ENCODE results near the gene ACP3. TPM values are rescaled to one million over a fixed set of nuclear protein-coding genes. Genes with fewer than 3 reads are reported as not detected.
"Not testable (repeated sequence)": the region's sequence is repeated elsewhere in the genome, so short reads cannot be mapped to it uniquely, and the experiment has no call there.

ACP3 gene
- total RNA-seq, 4 donors from 2014 or later: 22.1 to 83.6 (median 40.5) TPM

DNA sequence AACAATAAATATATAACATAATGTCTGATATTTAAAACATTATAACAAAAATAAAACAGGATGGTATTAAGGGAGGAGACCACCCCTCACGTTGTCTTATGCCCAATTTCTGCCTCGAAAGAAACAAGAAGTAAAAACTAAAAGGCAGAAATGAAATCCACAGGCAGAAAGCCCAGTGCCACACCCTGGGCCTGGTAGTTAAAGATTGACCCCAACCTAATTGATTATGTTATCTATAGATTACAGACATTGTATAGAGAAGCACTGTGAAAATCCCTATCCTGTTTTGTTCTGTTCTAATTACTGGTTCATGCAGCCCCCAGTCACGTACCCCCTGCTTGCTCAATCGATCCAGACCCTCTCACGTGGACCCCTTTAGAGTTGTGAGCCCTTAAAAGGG is 22.3 kb upstream of the ACP3 start:
- Histone ChIP-seq H3K27me3 (no peaks in the 10 kb centered on the region), H3K9me3 (no peaks in the 10 kb centered on the region), H3K4me3 (no peak overlapping the region), H3K27ac (no peak overlapping the region), H3K36me3 (no peaks in the 10 kb centered on the region), H3K4me1 (no peaks in the 10 kb centered on the region)
- WGBS, 2 donors: 61 to 71% methylated on average over 5 of the region's 5 CpGs
- intact Hi-C loops (cut with DNase I): no loop called here
- DNase-seq: no peak
- TF ChIP-seq, protein P1, sequence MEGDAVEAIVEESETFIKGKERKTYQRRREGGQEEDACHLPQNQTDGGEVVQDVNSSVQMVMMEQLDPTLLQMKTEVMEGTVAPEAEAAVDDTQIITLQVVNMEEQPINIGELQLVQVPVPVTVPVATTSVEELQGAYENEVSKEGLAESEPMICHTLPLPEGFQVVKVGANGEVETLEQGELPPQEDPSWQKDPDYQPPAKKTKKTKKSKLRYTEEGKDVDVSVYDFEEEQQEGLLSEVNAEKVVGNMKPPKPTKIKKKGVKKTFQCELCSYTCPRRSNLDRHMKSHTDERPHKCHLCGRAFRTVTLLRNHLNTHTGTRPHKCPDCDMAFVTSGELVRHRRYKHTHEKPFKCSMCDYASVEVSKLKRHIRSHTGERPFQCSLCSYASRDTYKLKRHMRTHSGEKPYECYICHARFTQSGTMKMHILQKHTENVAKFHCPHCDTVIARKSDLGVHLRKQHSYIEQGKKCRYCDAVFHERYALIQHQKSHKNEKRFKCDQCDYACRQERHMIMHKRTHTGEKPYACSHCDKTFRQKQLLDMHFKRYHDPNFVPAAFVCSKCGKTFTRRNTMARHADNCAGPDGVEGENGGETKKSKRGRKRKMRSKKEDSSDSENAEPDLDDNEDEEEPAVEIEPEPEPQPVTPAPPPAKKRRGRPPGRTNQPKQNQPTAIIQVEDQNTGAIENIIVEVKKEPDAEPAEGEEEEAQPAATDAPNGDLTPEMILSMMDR (IDR thresholded peaks at IDR 0.05): no peak
- no peak for TF ChIP-seq POLR2A (IDR thresholded peaks at IDR 0.05)

DNA sequence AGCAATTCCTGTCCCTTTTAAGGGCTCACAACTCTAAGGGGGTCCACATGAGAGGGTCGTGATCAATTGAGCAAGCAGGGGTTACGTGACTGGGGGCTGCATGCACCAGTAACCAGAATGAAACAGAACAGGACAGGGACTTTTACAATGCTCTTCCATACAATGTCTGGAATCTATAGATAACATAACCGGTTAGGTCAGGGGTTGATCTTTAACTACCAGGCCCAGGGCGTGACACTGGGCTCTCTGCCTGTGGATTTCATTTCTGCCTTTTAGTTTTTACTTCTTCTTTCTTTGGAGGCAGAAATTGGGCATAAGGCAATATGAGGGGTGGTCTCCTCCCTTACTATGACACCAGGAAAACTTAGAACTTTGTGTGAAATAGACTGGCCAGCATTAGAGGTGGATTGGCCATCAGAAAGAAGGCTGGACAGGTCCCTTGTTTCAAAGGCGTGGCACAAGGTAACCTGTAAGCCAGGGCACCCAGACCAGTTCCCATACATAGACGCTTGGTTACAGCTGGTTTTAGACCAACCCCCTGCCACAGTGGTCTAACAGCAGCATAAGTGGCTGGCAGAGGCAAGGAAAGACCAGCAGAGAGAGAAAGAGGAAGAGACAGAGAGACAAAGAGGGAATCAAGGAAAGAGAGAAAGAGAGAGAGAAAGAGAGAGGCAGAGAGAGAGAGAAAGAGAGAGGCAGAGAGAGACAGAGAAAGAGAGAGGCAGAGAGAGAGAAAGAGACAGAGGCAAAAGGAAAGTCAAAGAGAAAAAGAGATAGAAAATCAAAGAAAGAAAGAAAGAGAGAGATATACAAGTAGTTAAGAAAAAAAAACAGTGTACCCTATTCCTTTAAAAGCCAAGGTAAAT is 13.6 kb upstream of the ACP3 start:
- H3K4me3 ChIP-seq; H3K36me3 ChIP-seq; H3K27me3 ChIP-seq; H3K4me1 ChIP-seq; intact Hi-C loops (cut with DNase I); DNase-seq; H3K9me3 ChIP-seq: not testable (repeated sequence)
- peak overlapping the region in 2 of 4 donors; percentile 48 to 53 for H3K27ac ChIP-seq
- 74 to 79% methylated on average over 5 to 6 of the region's 6 CpGs for WGBS, 2 donors

DNA sequence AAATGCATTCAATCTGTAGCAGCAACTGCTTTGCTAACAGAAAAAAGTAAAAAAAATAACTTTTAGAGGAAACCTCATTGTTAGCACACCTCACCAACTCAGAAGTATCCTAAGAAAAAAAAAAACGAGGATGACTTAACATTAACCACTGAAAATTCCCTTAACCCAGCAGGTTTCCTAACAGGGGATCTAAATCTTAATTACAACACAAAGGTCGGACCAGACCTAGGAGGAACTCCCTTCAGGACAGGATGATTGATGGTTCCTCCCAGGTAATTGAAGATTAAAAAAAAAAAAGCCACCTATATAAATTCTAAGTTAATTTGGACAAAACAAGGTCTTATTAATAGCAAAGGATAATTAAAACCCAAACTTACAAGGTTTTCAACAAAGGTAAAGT is 12.9 kb upstream of the ACP3 start:
- DNase-seq; H3K4me3 ChIP-seq; H3K4me1 ChIP-seq; intact Hi-C loops (cut with DNase I); H3K27me3 ChIP-seq; H3K36me3 ChIP-seq; H3K9me3 ChIP-seq: not testable (repeated sequence)
- H3K27ac ChIP-seq: peak overlapping the region in 2 of 4 donors; percentile 48 to 53
- WGBS, 2 donors: 41 to 55% methylated on average over 2 of the region's 2 CpGs

DNA sequence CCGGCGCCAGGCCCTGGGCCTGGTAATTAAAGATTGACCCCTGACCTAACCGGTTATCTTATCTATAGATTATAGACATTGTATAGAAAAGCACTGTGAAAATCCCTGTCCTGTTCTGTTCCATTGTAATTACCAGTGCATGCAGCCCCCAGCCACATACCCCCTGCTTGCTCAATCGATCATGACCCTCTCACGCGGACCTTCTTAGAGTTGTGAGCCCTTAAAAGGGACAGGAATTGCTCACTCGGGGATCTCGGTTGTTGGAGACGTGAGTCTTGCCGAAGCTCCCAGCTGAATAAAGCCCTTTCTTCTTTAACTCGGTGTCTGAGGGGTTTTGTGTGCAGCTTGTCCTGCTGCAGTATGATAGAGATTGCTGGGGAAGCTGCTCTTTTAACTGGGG is 7.2 kb upstream of the ACP3 start:
- H3K4me1 ChIP-seq; H3K27me3 ChIP-seq; H3K36me3 ChIP-seq; H3K4me3 ChIP-seq; intact Hi-C loops (cut with DNase I); H3K27ac ChIP-seq; H3K9me3 ChIP-seq; DNase-seq: not testable (repeated sequence)
- WGBS, 2 donors: 84% methylated on average over 7 to 9 of the region's 11 CpGs

DNA sequence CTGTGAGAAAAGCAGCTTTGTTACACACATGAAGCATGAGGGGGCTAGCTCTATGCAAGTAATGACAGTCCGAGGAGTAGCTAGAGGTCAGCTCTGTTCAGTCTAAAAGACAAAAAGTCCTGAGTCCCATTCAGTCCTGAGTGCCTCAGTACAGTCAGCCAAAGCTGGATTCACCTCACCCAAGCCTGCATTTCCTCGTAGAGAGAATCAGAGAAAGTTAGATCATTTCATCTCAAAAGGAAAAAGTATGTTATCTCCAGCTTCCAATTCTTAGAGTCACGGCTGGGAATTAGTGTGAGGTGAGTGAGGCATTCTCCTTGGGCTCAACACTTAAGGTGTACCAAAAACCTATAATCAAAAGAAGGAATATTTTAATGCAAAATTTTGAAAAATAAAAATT is 5.9 kb upstream of the ACP3 start:
- H3K36me3 ChIP-seq: no peaks in the 10 kb centered on the region
- TF ChIP-seq, protein P1 (IDR thresholded peaks at IDR 0.05): no peak
- no peak for TF ChIP-seq POLR2A (IDR thresholded peaks at IDR 0.05)
- H3K9me3 ChIP-seq: no peaks in the 10 kb centered on the region
- no peaks in the 10 kb centered on the region for H3K27me3 ChIP-seq
- H3K27ac ChIP-seq: no peak overlapping the region
- DNase-seq: no peak
- H3K4me3 ChIP-seq: no peak overlapping the region
- 73 to 82% methylated on average over 3 of the region's 3 CpGs for WGBS, 2 donors
- H3K4me1 ChIP-seq: peaks cover 0 to 11% (median 0%) of the 10 kb centered on the region in 3 donors
- intact Hi-C loops (cut with DNase I): no loop called here

DNA sequence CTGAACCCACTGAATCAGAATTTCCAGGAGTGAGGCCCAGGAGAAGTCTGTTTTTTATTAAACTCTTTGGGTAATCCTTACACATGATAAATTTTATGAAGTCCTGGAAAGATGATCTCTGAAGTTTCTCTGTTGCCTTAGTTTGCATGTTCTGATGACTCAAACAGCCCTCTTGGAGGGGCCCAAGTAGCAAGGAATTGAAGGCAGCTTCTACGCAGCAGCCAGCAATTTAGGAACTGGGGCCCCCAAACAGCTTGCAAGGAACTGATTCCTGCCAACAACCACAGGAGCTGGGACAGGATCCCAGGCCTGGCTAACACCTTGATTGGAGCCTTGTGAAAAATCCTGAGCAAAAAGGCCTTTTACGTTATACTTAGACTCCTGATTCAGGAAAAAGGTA is 5.4 kb upstream of the ACP3 start:
- WGBS, 2 donors: 78 to 95% methylated on average over 2 of the region's 2 CpGs
- H3K36me3 ChIP-seq: no peaks in the 10 kb centered on the region
- no peak overlapping the region for H3K27ac ChIP-seq

More for the DNA sequence above, 5.4 kb upstream of the ACP3 start:
- intact Hi-C loops (cut with DNase I): no loop called here
- TF ChIP-seq POLR2A (IDR thresholded peaks at IDR 0.05): no peak
- TF ChIP-seq, protein P1 (IDR thresholded peaks at IDR 0.05): no peak
- no peak overlapping the region for H3K4me3 ChIP-seq
- no peak for DNase-seq
- no peaks in the 10 kb centered on the region for H3K27me3 ChIP-seq
- peaks cover 0 to 16% (median 0%) of the 10 kb centered on the region in 3 donors for H3K4me1 ChIP-seq
- no peaks in the 10 kb centered on the region for H3K9me3 ChIP-seq
